Suprapubic skin (tissue), 3 donors: Measurements from ENCODE around the gene SRBD1.

Experiments used
- CTCF ChIP-seq, 2 donors: fragments of 200-600 bp in 1 of 2; fragments of 450-650 bp in 1 of 2; sonication (generic) in 1 of 2; IDR thresholded peaks; one replicate each; pipeline ENCODE4 v1.5.1; 2016 to 2019; ENCODE audit warnings: antibody characterized with exemption in 2 of 2, mild to moderate bottlenecking in 1 of 2, moderate library complexity in 1 of 2
- POLR2A ChIP-seq, 2 donors: fragments of 450-650 bp; IDR thresholded peaks; one replicate each; pipeline ENCODE4 v1.6.1; 2017; ENCODE audit warnings: antibody characterized with exemption in 2 of 2, mild to moderate bottlenecking in 2 of 2, moderate library complexity in 2 of 2

DNA sequence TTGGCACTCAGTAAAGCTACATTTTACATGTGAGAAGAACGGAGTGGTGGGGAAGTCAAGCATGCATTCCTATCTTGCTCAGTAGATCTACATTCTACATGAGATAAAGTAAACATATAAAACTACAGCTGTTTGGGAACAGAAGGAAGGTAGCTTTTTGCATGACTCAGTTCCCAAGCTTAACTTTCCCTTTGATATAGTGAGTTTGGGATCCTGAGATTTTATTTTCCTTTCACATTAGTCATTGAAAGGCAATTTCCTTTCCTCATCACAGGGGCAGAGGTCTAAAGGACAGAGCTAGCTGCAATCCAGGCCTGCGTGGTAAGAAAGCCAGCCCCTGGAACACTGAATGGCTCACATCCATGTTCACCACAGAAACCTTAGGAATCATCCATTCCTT lies 257.2 kb downstream of the SRBD1 start:
- TF ChIP-seq CTCF (IDR thresholded peaks at IDR 0.05) (no peak), POLR2A (IDR thresholded peaks at IDR 0.05) (no peak)
